LNCaP clone FGC (cell line): ENCODE data around the gene HOTAIR.

Experiments
- DNase-seq: peaks from one replicate; pipeline ENCODE4 v3.0.0-alpha.2; 2011; ENCODE audit warnings: low read depth
- H3K4me3 ChIP-seq: 2 replicates; pipeline ENCODE4 v1.5.1; 2011; ENCODE audit warnings: mild to moderate bottlenecking, low read depth, low read length, control low read depth
- TF ChIP-seq, protein P1 (sequence below): IDR thresholded peaks from 2 replicates; pipeline ENCODE4 v1.5.1; 2012; ENCODE audit warnings: mild to moderate bottlenecking; ENCODE audit not compliant: control insufficient read depth, insufficient read depth; ENCODE audit errors: extremely low read depth

HOTAIR gene

DNA sequence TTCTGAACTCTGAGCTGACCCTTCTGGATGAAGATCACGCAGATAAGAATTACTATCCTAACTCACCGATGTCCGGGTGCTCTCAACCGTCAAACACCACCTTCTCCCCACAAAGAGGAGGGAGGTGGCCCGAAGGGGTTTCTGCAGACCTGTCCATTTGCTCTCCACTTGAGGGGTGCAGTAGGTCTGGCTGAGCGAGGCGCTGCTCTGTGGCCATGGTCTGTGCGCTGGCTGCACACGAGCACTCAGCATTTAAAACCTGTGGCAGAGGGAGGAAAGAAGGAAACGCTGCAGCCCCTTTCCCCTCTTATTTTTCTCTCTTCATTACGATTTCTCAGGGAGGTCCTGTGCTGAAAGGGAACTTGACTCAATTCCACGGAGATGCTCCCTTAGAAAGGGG, 37.7 kb downstream of the HOTAIR start:
- TF ChIP-seq, protein P1, sequence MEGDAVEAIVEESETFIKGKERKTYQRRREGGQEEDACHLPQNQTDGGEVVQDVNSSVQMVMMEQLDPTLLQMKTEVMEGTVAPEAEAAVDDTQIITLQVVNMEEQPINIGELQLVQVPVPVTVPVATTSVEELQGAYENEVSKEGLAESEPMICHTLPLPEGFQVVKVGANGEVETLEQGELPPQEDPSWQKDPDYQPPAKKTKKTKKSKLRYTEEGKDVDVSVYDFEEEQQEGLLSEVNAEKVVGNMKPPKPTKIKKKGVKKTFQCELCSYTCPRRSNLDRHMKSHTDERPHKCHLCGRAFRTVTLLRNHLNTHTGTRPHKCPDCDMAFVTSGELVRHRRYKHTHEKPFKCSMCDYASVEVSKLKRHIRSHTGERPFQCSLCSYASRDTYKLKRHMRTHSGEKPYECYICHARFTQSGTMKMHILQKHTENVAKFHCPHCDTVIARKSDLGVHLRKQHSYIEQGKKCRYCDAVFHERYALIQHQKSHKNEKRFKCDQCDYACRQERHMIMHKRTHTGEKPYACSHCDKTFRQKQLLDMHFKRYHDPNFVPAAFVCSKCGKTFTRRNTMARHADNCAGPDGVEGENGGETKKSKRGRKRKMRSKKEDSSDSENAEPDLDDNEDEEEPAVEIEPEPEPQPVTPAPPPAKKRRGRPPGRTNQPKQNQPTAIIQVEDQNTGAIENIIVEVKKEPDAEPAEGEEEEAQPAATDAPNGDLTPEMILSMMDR, result no peak
- no peak overlapping the region for H3K4me3 ChIP-seq
- no peak for DNase-seq

DNA sequence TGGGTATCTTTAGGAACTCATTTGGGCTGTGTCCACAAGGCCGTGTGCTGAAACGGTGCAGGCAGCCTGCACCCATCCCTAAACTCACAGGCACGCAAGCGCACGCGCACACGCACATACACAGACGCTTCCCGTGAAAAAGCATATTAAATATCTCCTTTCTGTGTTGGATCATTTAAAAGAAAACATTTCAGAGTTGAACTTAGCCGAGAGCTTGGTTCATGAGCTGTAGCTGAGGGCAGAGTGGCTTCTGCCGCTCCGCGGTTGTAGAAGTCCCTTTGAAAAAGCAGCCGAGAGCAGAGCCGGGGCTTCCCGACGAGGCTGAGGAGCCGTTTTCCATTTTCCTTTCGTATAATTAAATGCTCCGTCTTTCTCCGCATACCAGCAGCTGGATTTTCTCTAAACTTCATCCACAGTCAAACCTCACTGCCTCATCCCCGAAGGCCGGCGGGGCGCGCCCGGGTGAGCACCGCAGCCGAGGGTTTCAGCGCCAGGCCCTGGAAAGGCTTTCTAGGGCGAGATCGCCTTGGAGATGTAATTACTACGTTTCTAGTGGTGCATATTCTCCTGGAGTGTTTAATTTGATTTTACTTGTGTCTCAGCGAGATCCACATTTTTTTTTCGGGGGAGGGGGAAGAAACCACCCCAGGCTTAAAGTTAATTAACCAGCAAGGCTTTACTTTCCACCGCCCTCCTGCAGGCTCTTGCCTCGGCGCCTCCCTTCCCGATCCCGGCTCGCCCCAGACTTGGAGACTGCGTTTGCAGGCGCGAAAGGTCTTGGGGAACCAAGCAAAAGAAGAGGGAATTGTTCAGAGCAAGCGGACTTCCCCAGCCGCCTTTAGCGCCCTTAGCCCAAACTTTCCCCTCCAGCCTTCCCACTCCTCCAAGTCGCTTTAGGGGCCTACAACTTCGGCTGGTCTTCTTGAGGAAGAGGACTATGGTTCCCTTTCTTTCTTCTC, 39.1 kb downstream of the HOTAIR start:
- TF ChIP-seq, protein P1, result no peak
- H3K4me3 ChIP-seq, result no peak overlapping the region
- no peak for DNase-seq

DNA sequence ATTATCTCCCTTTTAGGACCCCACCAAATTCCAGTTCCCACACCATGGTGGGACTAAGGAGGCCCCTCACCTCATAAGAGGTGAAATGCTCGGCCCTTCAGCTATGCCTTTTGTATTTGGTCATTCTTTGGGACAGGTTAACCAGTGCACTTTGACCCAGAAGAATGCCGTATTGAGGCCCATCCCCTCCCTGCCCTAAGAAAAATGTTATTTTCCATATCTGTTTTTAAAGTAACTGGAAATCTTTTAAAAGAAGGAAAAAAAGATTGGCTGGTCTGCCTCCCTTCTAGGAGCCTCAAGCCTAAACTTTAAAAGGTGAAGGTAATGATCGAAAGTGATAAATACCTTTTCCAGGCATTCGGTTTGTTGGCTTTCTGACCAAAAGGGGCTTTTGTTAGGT, 41.8 kb downstream of the HOTAIR start:
- no peak for DNase-seq
- H3K4me3 ChIP-seq, result no peak overlapping the region
- TF ChIP-seq, protein P1, result no peak

DNA sequence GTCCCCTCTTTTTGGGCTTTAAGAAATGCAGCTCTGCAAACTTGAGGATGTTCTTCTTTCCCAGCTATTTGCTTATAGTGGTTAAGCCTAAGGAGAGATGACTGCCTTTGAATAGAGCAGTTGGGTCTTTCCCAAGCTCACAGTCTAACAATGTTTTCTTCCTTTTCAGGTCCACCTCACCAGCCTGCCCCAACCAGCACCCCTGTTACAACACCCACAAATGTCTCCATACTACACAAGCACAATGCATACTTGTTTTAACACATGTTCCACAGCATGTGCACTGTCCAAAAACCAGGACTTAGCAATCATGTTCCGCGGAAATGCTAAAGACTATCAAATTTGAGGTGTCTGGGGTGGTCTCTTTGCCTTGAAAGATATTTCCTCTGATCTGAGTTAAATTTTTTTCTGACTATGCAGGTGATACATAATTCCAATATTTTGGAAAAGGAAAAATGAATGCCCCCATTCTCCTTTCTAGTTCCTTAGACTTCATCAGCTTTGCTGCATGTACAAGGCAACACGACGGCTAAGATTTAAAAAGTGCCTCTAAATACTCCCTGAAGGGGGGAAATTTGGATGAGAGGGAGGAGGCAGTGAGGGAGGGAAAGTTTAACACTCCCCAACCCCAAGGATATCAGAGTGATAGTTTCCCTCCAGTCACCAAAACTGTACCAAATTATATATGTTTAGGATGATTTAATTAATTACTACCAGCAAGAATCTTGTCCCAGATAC, 42.7 kb downstream of the HOTAIR start:
- DNase-seq, result no peak
- TF ChIP-seq, protein P1, result no peak
- no peak overlapping the region for H3K4me3 ChIP-seq

DNA sequence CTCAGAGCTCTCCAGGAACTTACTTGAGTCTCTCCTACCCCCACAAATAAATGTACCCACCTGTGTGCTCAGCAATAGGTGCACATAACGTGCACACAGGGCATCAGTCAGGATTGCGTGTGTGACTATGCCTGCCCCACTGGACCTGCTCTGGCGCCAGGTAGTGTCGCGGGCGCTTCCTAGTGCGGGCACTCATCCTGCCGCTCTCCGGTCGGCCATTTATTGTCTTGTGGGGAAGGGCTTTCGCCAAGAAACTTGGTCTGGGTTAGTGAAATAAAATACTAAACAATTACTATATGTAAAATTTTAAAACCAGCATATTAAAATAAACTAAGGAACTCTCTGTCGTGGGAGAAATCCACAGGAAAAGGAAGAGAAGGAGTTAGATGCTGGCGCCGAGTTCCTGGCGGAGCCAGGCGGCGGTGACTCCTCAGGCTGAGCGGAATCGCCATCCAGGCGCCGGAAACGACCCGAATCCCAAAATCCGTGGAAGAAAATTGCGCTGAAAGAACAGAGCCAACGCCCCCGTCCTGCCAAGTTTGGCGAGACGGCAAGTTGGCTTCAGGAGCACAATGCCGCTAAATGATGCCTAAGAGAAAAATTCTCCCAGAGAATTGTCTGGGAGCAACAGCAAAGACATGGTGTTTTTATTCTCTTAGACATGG, 44.0 kb downstream of the HOTAIR start:
- no peak overlapping the region for H3K4me3 ChIP-seq
- TF ChIP-seq, protein P1, result no peak
- DNase-seq, result no peak

DNA sequence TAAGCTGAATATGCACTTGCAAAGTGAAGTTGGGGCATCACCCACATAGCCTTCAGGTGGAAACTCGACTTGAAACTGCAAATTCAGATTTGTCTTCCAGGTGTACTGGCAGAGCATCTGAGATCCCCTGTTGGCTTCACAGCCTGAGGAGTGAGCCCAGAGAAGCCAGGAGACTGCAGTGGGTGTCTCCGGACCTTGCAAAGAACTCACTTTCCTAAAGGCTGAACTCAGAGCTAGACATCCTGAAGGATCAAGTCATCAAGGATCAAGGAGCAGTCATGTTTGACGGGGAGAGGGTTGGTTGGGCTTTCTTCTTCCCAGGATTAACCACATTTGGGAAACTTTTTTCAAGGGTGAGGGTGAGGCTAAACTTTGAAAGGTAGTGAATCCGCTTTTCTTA, 45.2 kb downstream of the HOTAIR start:
- TF ChIP-seq, protein P1, result no peak
- no peak overlapping the region for H3K4me3 ChIP-seq
- DNase-seq, result no peak
